ENCODE results near the gene FOXO3. TPM values are rescaled to one million over a fixed set of nuclear protein-coding genes. Genes with fewer than 3 reads are reported as not detected.

FOXO3 gene
- total RNA-seq, 1 experiment from 2014 or later, result 22.1 TPM

GRCh38 chr6:108671175-108671574, 110.5 kb downstream of the FOXO3 start:
- H2BK120ac ChIP-seq (ENCODE audit: low read depth, low read length, poor library complexity, severe bottlenecking), result no peak overlapping the region
- no peak overlapping the region for H3K14ac ChIP-seq (ENCODE audit: insufficient read depth, low read length)
- H4K5ac ChIP-seq (ENCODE audit: insufficient read length, low read depth, low read length), result no peak overlapping the region
- H3K9me3 ChIP-seq (ENCODE audit: control insufficient read depth, low read depth, low read length), result no peaks in the 10 kb centered on the region
- no peak overlapping the region for H2BK12ac ChIP-seq (ENCODE audit: insufficient read length, low read depth, low read length)
- peak overlapping the region in 2 of 3 experiments; percentile 9 to 66; a peak in 1 of 7 replicates for H3K27ac Mint-ChIP-seq
- no peak overlapping the region for H4K91ac ChIP-seq (ENCODE audit: insufficient read length, low read depth, low read length)
- H3K4ac ChIP-seq (ENCODE audit: low read depth, low read length), result no peak overlapping the region
- H3T11ph ChIP-seq (ENCODE audit: low read length), result no peak overlapping the region
- no peak overlapping the region for H2AFZ ChIP-seq (ENCODE audit: low read length)
- no peaks in the 10 kb centered on the region for H4K20me1 ChIP-seq (ENCODE audit: control insufficient read depth, insufficient read depth, insufficient read length)
- H3K27me3 Mint-ChIP-seq (ENCODE audit: low read depth), result peaks cover 4% of the 10 kb centered on the region
- H3K79me1 ChIP-seq (ENCODE audit: insufficient read depth, low read depth, low read length, poor library complexity, severe bottlenecking), result no peaks in the 10 kb centered on the region
- DNase-seq, result no peak
- H3K23me2 ChIP-seq (ENCODE audit: insufficient read length, low read depth, low read length, poor library complexity, severe bottlenecking), result no peaks in the 10 kb centered on the region
- H3K9me3 Mint-ChIP-seq, result no peaks in the 10 kb centered on the region
- no peak overlapping the region for H3K4me2 ChIP-seq (ENCODE audit: insufficient read depth, insufficient read length, low read length)
- no peak overlapping the region for H3K23ac ChIP-seq (ENCODE audit: insufficient read length, low read depth, low read length)
- H2BK20ac ChIP-seq (ENCODE audit: low read depth, low read length, poor library complexity, severe bottlenecking), result no peak overlapping the region
- TF ChIP-seq, protein P1, sequence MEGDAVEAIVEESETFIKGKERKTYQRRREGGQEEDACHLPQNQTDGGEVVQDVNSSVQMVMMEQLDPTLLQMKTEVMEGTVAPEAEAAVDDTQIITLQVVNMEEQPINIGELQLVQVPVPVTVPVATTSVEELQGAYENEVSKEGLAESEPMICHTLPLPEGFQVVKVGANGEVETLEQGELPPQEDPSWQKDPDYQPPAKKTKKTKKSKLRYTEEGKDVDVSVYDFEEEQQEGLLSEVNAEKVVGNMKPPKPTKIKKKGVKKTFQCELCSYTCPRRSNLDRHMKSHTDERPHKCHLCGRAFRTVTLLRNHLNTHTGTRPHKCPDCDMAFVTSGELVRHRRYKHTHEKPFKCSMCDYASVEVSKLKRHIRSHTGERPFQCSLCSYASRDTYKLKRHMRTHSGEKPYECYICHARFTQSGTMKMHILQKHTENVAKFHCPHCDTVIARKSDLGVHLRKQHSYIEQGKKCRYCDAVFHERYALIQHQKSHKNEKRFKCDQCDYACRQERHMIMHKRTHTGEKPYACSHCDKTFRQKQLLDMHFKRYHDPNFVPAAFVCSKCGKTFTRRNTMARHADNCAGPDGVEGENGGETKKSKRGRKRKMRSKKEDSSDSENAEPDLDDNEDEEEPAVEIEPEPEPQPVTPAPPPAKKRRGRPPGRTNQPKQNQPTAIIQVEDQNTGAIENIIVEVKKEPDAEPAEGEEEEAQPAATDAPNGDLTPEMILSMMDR (conservative IDR thresholded peaks at IDR 0.05), result no peak
- H3K4me3 Mint-ChIP-seq, result no peak overlapping the region
- H3K27me3 ChIP-seq (ENCODE audit: insufficient read depth, low read length), result no peaks in the 10 kb centered on the region
- no peak overlapping the region for H3K27ac ChIP-seq (ENCODE audit: insufficient read length, low read depth, low read length)
- no peak overlapping the region for H2AK5ac ChIP-seq (ENCODE audit: insufficient read length, low read length)
- no peak overlapping the region for H2BK5ac ChIP-seq (ENCODE audit: insufficient read length, low read length)
- peaks cover 0 to 5% (median 4%) of the 10 kb centered on the region in 3 experiments; a peak in 2 of 7 replicates for H3K36me3 Mint-ChIP-seq (ENCODE audit: insufficient read depth in 1 of 3, low read depth in 3 of 3)
- no peak overlapping the region for H3K9ac ChIP-seq (ENCODE audit: extremely low read depth, insufficient read length, low read length)
- peaks cover 4% of the 10 kb centered on the region; the same call in 1 of the 2 replicates for H3K79me2 ChIP-seq (ENCODE audit: insufficient read depth, low read length)
- H3K18ac ChIP-seq (ENCODE audit: insufficient read length, low read depth, low read length), result no peak overlapping the region
- H3K4me1 ChIP-seq (ENCODE audit: insufficient read depth, low read length), result peaks cover 7% of the 10 kb centered on the region; the same call in 1 of the 2 replicates
- peaks cover 48 to 59% of the 10 kb centered on the region in 2 experiments for H3K4me1 Mint-ChIP-seq
- no peak overlapping the region for H2BK15ac ChIP-seq (ENCODE audit: low read depth, low read length)
- no peak overlapping the region for H3K56ac ChIP-seq (ENCODE audit: insufficient read length, low read depth, low read length)
- no CpG with 5 or more reads among the region's 2 CpGs for WGBS (ENCODE audit: extremely low coverage, insufficient read length, low lambda C conversion rate)
- H4K8ac ChIP-seq (replicated peaks; ENCODE audit: insufficient read length, low read depth, low read length), result no peak overlapping the region
